Cardiac muscle cell (in vitro differentiated cells and primary cell): ENCODE results near the gene TSFM. TPM values are rescaled to one million over a fixed set of nuclear protein-coding genes. Genes with fewer than 3 reads are reported as not detected.
A peak's percentile ranks its signal among the peaks of the same experiment; 100 is the strongest.

ENCODE experiments used
- DNase-seq, 2 donors: peaks; one replicate each; pipeline versions ENCODE4 v3.0.0 to v3.0.0-alpha.2; 2010 to 2017; ENCODE audit warnings: low read depth in 1 of 2, low spot score in 1 of 2
- H3K27ac ChIP-seq: fragments of 200-600 bp; sonication (generic); 2 replicates; pipeline ENCODE4 v1.5.1; 2016
- H3K27me3 ChIP-seq: fragments of 200-600 bp; sonication (generic); 2 replicates; pipeline ENCODE4 v1.6.0; 2016; ENCODE audit warnings: control low read depth
- H3K36me3 ChIP-seq: fragments of 200-600 bp; sonication (generic); 2 replicates; pipeline ENCODE4 v1.5.1; 2016; ENCODE audit warnings: control low read depth
- H3K4me1 ChIP-seq: fragments of 200-600 bp; sonication (generic); 2 replicates; pipeline ENCODE4 v1.8.1; 2017; ENCODE audit warnings: low read depth, mild to moderate bottlenecking, mixed run types
- H3K4me3 ChIP-seq: fragments of 200-600 bp; sonication (generic); 2 replicates; pipeline ENCODE4 v1.5.1; 2016; ENCODE audit warnings: mild to moderate bottlenecking
- H3K9me3 ChIP-seq: fragments of 200-600 bp; sonication (generic); 2 replicates; pipeline ENCODE4 v1.5.1; 2017; ENCODE audit warnings: low read depth, mild to moderate bottlenecking, control low read depth
- CTCF ChIP-seq: IDR thresholded peaks from 2 replicates; pipeline ENCODE4 v1.5.1; 2012; ENCODE audit warnings: low read depth, mild to moderate bottlenecking, low read length
- polyA plus RNA-seq: library from polyadenylated mRNA; unstranded; fragments of >200 nt; fragmentation: Nextera tagmentation; extraction: Ambion mirVana; gene quantifications from 2 replicates; pipeline ENCODE4 v1.2.1, GENCODE V29; 2016
- total RNA-seq: library from RNA; depleted of rRNA; stranded (reverse); fragments of >200 nt; gene quantifications from 2 replicates; pipeline ENCODE4 v1.2.3, GENCODE V29; 2016

The TSFM gene
- total and polyA plus RNA-seq, 2 experiments from 2014 or later = 22.6 to 66.7 TPM

GRCh38 chr12:57821474-57822214, 39.1 kb downstream of the TSFM start:
- H3K9me3 ChIP-seq = no peaks in the 10 kb centered on the region
- H3K27me3 ChIP-seq = no peaks in the 10 kb centered on the region
- no peak overlapping the region for H3K27ac ChIP-seq
- H3K36me3 ChIP-seq = peaks cover 52% of the 10 kb centered on the region
- no peak for TF ChIP-seq CTCF
- H3K4me1 ChIP-seq = no peaks in the 10 kb centered on the region
- H3K4me3 ChIP-seq = no peak overlapping the region
- DNase-seq = no peak

GRCh38 chr12:57822392-57823130, 40.0 kb downstream of the TSFM start:
- Histone ChIP-seq H3K4me3 (no peak overlapping the region), H3K27ac (no peak overlapping the region), H3K36me3 (peaks cover 61% of the 10 kb centered on the region), H3K9me3 (no peaks in the 10 kb centered on the region), H3K27me3 (no peaks in the 10 kb centered on the region), H3K4me1 (no peaks in the 10 kb centered on the region)
- DNase-seq = no peak
- no peak for TF ChIP-seq CTCF

- H3K36me3 ChIP-seq = peaks cover 67% of the 10 kb centered on the region
- TF ChIP-seq CTCF = no peak
Measured at GRCh38 chr12:57823131-57823907, 40.7 kb downstream of the TSFM start.

GRCh38 chr12:57823908-57824640, 41.5 kb downstream of the TSFM start:
- Histone ChIP-seq H3K4me3 (no peak overlapping the region), H3K27ac (peak overlapping the region; percentile 9), H3K27me3 (no peaks in the 10 kb centered on the region), H3K4me1 (no peaks in the 10 kb centered on the region), H3K9me3 (no peaks in the 10 kb centered on the region), H3K36me3 (peaks cover 71% of the 10 kb centered on the region)
- no peak for TF ChIP-seq CTCF
- no peak for DNase-seq

More at GRCh38 chr12:57823131-57823907, 40.7 kb downstream of the TSFM start:
- Histone ChIP-seq H3K27me3 (no peaks in the 10 kb centered on the region), H3K27ac (no peak overlapping the region), H3K4me1 (no peaks in the 10 kb centered on the region), H3K9me3 (no peaks in the 10 kb centered on the region), H3K4me3 (no peak overlapping the region)
- DNase-seq = no peak

GRCh38 chr12:57825451-57825850, 42.9 kb downstream of the TSFM start:
- peaks cover 69% of the 10 kb centered on the region for H3K36me3 ChIP-seq

More at GRCh38 chr12:57825451-57825850, 42.9 kb downstream of the TSFM start:
- DNase-seq = no peak
- H3K9me3 ChIP-seq = no peaks in the 10 kb centered on the region
- TF ChIP-seq CTCF = no peak
- no peaks in the 10 kb centered on the region for H3K4me1 ChIP-seq
- no peaks in the 10 kb centered on the region for H3K27me3 ChIP-seq
- no peak overlapping the region for H3K27ac ChIP-seq
- H3K4me3 ChIP-seq = no peak overlapping the region
